HUES6 (cell line): ENCODE data around the gene PDE11A.

Experiments used
- H3K27ac ChIP-seq: 2 replicates; pipeline ENCODE4 v1.7.0; 2013; ENCODE audit warnings: low read depth, mild to moderate bottlenecking, low read length, inconsistent platforms
- H3K27me3 ChIP-seq: 2 replicates; pipeline ENCODE4 v1.6.1; 2013; ENCODE audit warnings: low read length; ENCODE audit not compliant: control insufficient read depth, insufficient read depth
- H3K36me3 ChIP-seq: 2 replicates; pipeline ENCODE4 v1.6.1; 2013; ENCODE audit warnings: low read length; ENCODE audit not compliant: control insufficient read depth, insufficient read depth
- H3K4me1 ChIP-seq: 2 replicates; pipeline ENCODE4 v1.6.1; 2013; ENCODE audit warnings: low read length; ENCODE audit not compliant: control insufficient read depth, insufficient read depth
- H3K4me3 ChIP-seq: 2 replicates; pipeline ENCODE4 v1.5.1; 2013; ENCODE audit warnings: low read depth, low read length
- H3K9ac ChIP-seq: one replicate; pipeline ENCODE4 v1.6.1; 2013; ENCODE audit warnings: mild to moderate bottlenecking, low read length
- H3K9me3 ChIP-seq: 2 replicates; pipeline ENCODE4 v1.6.1; 2013; ENCODE audit warnings: low read depth, low read length; ENCODE audit not compliant: control insufficient read depth, insufficient read depth

The PDE11A gene

GRCh38 chr2:177710889-177711288 lies 361.7 kb downstream of the PDE11A start:
- peaks cover 21% of the 10 kb centered on the region for H3K27me3 ChIP-seq
- no peak overlapping the region for H3K27ac ChIP-seq
- no peak overlapping the region for H3K9ac ChIP-seq
- H3K4me1 ChIP-seq, result no peaks in the 10 kb centered on the region
- H3K36me3 ChIP-seq, result no peaks in the 10 kb centered on the region
- no peaks in the 10 kb centered on the region for H3K9me3 ChIP-seq
- H3K4me3 ChIP-seq, result no peak overlapping the region

GRCh38 chr2:177709986-177710401 lies 362.6 kb downstream of the PDE11A start:
- H3K4me1 ChIP-seq, result no peaks in the 10 kb centered on the region
- peaks cover 21% of the 10 kb centered on the region for H3K27me3 ChIP-seq
- no peak overlapping the region for H3K4me3 ChIP-seq
- H3K27ac ChIP-seq, result no peak overlapping the region
- no peak overlapping the region for H3K9ac ChIP-seq
- no peaks in the 10 kb centered on the region for H3K36me3 ChIP-seq
- no peaks in the 10 kb centered on the region for H3K9me3 ChIP-seq

DNA sequence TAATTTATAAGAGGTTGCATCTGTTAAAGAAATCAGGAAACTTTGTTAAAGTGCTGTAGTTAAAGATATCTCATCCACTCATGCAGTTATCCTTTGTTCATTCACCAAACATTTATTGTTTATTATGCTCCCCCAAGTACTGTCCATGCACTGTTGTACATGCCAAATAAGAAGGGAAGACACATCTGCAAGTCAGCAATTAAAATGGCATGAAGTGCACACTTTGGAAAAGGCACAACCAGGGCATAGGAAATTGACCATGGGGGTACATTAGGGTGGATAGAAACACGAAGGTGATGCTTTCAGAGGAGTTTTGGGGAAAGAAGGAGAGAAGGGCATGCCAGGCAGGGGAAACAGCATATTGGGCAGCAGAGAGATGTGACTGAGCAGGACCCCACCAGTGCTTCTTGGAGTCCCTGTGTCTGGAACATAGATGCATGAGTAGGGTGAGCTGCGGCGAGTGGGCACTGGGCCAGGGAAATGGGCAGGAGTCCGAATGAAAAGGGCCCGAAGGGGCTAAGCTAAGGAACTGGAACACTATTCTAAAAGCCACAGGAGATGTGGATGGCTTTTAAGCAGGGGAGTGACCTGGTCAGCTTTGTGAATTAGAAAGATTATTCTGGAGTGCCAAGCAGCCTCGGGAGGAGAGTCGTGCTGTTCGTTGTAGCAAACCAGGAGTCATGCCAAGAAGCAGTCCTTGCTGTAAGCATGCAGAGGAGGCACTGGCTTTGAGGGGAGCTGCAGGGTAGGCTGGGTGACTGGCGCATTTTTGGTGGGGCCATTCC lies 363.7 kb downstream of the PDE11A start:
- peaks cover 21% of the 10 kb centered on the region for H3K27me3 ChIP-seq

DNA sequence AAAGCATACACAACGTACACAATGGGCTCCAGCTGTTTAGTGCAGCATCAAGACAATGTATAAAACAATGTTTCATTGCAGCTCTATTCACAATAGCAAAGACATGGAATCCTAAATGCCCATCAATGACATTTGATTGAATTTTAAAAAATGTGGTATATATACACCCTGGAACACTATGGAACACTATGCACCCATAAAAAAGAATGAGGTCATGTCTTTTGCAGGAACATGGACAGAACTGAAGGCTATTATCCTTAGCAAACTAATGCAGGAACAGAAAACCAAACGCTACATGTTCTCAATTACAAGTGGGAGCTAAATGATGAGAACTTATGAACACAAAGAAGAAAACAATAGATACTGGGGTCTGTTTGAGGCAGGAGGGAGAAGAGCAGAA lies 364.5 kb downstream of the PDE11A start:
- Histone ChIP-seq H3K9ac (no peak overlapping the region), H3K4me3 (no peak overlapping the region), H3K27me3 (peaks cover 21% of the 10 kb centered on the region), H3K27ac (no peak overlapping the region), H3K4me1 (no peaks in the 10 kb centered on the region), H3K9me3 (no peaks in the 10 kb centered on the region), H3K36me3 (no peaks in the 10 kb centered on the region)

More for the DNA sequence above, 363.7 kb downstream of the PDE11A start:
- no peaks in the 10 kb centered on the region for H3K9me3 ChIP-seq
- no peak overlapping the region for H3K9ac ChIP-seq
- no peak overlapping the region for H3K4me3 ChIP-seq
- H3K36me3 ChIP-seq, result no peaks in the 10 kb centered on the region
- no peak overlapping the region for H3K27ac ChIP-seq
- H3K4me1 ChIP-seq, result no peaks in the 10 kb centered on the region

- no peaks in the 10 kb centered on the region for H3K4me1 ChIP-seq
Observed at GRCh38 chr2:177705511-177706173, 366.9 kb downstream of the PDE11A start.

DNA sequence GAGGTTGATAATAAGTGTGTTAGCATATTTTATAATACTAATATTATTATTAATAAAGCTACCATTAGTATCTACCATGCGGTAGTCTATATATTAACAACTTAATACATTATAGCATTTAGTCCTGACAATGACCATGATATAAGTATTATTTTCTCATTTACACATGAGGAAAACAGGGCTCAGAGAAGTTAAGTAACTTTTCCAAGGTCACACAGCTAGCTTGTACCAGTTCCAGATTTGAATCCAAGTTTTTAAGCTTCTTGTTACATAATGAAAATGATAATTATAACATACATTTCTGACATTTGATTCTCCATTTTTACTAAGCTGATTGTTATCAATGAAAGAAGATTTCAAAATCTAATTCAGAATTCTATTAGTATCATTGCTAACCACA lies 369.4 kb downstream of the PDE11A start:
- H3K9me3 ChIP-seq, result no peaks in the 10 kb centered on the region
- H3K9ac ChIP-seq, result no peak overlapping the region
- no peaks in the 10 kb centered on the region for H3K36me3 ChIP-seq
- no peak overlapping the region for H3K27ac ChIP-seq
- H3K27me3 ChIP-seq, result no peaks in the 10 kb centered on the region
- H3K4me1 ChIP-seq, result no peaks in the 10 kb centered on the region
- H3K4me3 ChIP-seq, result no peak overlapping the region

More at GRCh38 chr2:177705511-177706173, 366.9 kb downstream of the PDE11A start:
- Histone ChIP-seq H3K27me3 (peaks cover 17% of the 10 kb centered on the region), H3K9ac (no peak overlapping the region), H3K27ac (no peak overlapping the region), H3K4me3 (no peak overlapping the region), H3K36me3 (no peaks in the 10 kb centered on the region), H3K9me3 (no peaks in the 10 kb centered on the region)

DNA sequence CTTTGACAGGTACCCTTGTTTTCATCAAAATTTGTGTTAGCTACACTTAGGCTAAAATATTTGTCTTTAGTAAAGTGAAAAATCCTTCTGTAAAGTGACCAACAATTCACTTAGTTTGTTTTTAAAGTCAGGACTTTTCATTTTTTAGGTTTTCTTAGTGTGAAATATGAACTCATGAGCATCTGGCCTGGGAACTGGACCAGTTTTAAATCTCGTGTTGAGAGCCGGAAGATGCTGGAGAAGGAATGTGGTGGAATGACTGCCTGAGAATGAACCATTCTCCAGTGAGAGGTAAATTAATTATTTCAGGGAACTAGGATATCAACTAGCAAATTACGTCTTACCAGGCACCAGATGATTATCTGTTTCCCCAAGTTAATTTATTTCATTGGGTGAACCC lies 374.3 kb downstream of the PDE11A start:
- no peaks in the 10 kb centered on the region for H3K9me3 ChIP-seq
- H3K4me3 ChIP-seq, result no peak overlapping the region

DNA sequence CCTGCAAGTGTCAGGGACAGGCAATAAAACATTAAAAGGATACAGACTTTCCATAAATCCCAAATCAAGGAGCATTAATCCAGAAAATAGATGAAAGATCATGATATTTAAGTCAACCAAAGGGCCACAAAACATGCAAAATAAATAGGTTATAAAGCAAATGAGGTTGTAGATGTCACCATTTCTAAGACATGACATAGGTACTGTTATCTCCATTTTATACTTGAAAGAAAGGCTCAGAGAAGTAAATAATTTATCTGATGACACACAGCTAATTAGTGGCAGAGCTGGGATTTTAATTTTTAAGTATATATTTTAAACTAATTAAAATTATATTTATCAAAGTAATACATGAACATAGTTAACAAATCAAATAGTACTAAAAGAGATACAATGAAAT lies 378.2 kb downstream of the PDE11A start:
- Histone ChIP-seq H3K4me1 (0 out of 2 replicates have a peak, but pooled peaks cover 3% of the 10 kb centered on the region), H3K27ac (no peak overlapping the region), H3K4me3 (no peak overlapping the region), H3K9ac (no peak overlapping the region), H3K9me3 (no peaks in the 10 kb centered on the region), H3K27me3 (no peaks in the 10 kb centered on the region), H3K36me3 (no peaks in the 10 kb centered on the region)

More for the DNA sequence above, 374.3 kb downstream of the PDE11A start:
- Histone ChIP-seq H3K4me1 (no peaks in the 10 kb centered on the region), H3K36me3 (no peaks in the 10 kb centered on the region), H3K27me3 (no peaks in the 10 kb centered on the region), H3K9ac (no peak overlapping the region), H3K27ac (no peak overlapping the region)

DNA sequence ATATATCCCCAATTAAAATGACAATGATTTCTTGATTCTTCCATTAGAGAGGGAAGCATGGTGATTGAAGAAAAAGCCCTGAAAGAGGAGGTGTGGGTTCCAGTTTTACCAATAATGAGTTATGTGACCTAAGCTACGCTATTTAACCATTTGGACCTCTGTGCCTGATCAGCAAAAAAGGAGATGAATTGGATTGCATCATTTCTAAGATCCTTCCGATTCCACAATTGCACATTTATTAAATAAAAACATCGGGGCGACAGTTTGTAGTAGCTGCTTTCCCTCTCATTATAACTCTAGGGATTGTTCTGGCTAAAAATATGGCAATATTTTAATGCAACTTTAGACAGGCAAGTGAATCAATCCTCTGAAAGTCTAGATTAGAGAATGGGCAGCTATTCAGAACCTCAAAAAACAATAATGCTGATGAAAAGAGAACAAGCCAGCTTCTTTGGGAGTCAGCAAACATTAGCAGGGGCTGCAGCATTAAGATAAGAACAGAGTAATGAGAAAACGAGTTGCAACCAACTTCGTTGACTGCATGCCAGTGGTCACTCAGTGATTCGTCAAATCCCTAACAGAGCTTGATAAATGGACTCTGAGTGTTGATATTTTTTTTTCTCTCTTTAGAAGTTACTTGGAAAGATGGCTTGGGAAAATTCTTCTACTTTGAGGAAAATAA lies 378.8 kb downstream of the PDE11A start:
- H3K9ac ChIP-seq, result no peak overlapping the region
- no peak overlapping the region for H3K4me3 ChIP-seq
- H3K4me1 ChIP-seq, result 0 out of 2 replicates have a peak, but pooled peaks cover 3% of the 10 kb centered on the region
- no peaks in the 10 kb centered on the region for H3K36me3 ChIP-seq
- H3K9me3 ChIP-seq, result no peaks in the 10 kb centered on the region
- H3K27me3 ChIP-seq, result no peaks in the 10 kb centered on the region
- H3K27ac ChIP-seq, result no peak overlapping the region

DNA sequence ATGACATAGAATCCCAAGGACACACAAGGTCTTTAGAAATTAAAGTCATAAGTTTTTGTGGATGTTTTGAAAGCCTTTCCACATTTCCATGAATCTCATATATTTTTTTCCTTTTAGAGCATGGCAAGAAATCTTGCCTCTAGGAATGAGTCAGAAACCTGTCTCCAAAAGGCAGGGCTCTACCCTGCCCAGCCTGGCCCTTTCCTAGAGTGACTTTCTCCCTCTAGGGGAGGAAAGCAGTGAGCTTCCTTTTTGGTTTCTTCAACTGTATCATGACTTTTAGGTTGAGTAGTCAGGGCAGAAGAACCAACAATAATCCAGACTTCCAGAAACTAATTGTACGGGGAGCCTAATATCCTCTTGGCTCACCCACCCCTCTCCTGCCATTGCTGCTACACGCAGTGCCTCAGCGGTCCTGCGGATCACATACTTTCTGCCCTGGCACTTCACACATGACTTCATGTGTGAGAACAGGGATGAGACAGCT lies 379.8 kb downstream of the PDE11A start:
- Histone ChIP-seq H3K9ac (no peak overlapping the region), H3K36me3 (no peaks in the 10 kb centered on the region), H3K4me1 (0 out of 2 replicates have a peak, but pooled peaks cover 3% of the 10 kb centered on the region), H3K9me3 (no peaks in the 10 kb centered on the region), H3K27me3 (no peaks in the 10 kb centered on the region), H3K27ac (no peak overlapping the region), H3K4me3 (no peak overlapping the region)
